NCI-H526 (cell line): ENCODE results near the gene GALT.
A peak's percentile ranks its signal among the peaks of the same experiment; 100 is the strongest.

Source experiments
- DNase-seq, 2 experiments: peaks; one replicate each; lab custom pipeline; 2025; lab: John Stamatoyannopoulos, UW

Gene GALT

GRCh38 chr9:34651876-34652601 is 5.6 kb downstream of the GALT start, which contains the start of gene IL11RA:
Gene IL11RA, plus strand, starts transcription at chr9:34652185. Its CDS starts 3,033 bp downstream, at chr9:34655218.
- peak in 1 of 2 experiments; percentile 69 for DNase-seq

DNA sequence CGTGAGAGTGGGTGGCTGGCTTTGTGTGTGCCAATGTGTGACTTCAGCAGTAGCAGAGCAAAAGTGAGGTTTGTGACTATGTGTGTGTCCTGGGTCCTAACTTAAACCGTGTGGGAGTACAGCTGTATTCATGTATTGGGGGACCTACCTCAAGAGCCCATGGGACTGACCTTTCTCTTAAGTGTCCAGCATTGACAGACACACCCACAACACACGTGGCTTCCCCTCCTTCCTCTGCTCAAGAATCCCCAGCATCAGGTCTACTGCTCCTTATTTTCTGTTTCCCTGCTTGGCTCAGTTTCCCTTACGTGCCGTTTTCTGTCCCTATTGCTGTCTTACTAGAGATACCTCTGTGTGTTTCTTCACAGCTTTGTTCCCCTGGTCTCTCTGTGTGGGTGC is 6.1 kb downstream of the GALT start:
- no peak for DNase-seq

- DNase-seq, result no peak
Measured at GRCh38 chr9:34653151-34654072, 6.9 kb downstream of the GALT start.

DNA sequence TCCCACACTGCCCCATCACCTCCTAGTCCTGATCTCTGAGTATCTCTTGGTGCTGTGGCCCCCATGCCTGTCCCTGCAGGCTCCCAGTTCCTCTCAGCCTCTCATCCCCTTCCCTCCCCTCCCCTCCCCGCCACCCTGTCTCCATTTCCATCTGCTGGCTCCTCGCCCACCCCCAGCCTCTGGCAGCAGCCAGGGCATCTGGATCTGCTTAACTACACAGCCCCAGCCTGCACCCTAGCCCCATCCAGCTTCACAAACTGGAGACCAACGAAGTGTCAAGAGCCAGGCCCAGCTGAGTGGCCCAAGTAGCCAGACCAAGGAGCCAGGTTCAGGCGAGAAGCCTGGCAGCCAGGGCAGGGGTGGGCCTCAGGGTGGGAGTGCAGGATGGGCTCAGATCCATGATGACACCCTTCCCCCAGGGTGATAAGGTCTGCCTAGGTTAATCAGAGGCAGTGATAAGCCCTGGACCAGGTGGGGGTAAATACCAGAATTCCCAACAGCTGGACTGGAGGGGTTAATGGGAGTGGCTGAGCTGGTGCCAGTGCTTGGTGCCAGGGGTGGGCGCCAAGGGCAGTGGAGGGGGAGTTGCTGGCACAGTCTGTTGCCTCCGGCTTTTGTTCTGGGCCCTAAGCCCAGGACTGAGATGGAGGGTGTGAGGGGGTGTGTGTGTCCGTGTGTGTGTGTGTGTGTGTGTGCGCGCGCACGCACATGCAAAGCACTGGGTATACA is 8.0 kb downstream of the GALT start:
- peak in 1 of 2 experiments; percentile 25 for DNase-seq

DNA sequence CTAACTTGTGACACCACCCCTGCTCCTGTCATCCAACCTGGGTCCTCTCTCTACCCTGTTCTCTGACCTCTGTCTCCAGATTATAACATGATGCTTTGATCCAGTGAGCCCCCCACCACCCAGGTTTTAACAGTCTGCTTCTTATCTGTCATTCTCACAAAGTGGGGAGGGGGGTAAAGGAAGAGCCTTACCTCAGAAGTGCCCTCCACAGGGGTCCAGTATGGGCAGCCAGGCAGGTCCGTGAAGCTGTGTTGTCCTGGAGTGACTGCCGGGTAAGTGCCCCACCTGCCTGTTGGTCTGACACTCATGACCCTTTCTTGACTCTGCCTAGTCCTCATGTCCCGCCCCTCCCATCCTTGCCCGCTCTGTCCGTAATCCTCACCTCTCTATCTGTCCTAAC is 8.9 kb downstream of the GALT start:
- no peak for DNase-seq

DNA sequence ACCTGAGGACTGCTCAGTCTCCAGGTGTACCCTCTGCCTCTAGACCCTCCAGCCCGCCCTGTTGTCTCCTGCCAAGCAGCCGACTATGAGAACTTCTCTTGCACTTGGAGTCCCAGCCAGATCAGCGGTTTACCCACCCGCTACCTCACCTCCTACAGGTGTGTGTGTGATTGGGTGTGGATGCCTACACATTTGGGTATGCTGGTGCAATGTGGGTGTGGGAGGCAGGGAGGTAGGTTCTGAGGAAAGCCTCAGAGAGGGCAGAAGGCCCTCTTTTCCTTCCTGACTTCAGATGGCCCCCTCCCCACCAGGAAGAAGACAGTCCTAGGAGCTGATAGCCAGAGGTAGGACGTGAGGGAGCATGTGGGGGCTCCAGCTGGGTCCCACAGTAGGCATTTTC is 10.5 kb downstream of the GALT start:
- DNase-seq, result no peak

GRCh38 chr9:34658461-34658860 is 12.0 kb downstream of the GALT start:
- no peak for DNase-seq

- no peak for DNase-seq
Measured at GRCh38 chr9:34659592-34660253, 13.2 kb downstream of the GALT start.

DNA sequence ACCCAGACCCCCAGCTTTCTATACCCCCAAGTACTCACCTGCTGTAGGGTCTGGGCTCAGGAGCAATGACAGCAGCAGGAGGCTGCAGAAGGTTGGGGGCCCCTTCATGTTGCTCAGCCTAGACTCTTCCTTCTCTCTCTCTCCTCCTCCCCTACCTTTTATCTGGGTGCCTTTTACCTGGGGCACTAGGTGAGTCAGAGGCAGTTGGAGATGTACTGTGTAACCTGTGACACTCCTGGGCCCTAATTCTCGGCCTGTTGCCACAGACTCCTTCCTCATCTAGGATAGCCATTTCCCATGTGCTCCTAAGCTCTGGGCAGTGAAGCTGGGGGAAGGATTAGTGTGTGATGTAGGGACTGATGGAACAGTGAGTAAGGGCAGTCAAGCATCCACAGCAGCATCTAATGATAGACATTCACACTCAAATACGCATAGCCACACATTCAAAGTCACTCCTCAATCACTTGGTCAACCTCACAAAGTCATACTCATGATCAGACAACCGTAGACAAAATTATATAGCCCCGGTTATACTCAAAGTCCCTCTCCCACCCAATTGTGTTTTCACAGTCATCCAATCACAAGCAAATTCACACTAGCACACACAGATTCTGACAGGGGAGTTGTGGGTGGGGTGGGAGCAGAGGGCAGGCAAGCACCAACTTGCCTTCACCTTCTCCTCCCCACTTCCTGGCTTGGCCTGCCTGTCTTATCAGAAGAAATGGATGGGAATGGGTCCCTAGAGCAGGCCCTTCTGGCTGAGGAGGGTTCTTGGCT is 16.2 kb downstream of the GALT start, which contains the start of gene CCL27:
Gene CCL27 (minus strand): TSS at position 132 of the 777 bp plus-strand sequence. CDS start 24 bp downstream, at position 108.
- DNase-seq, result no peak

- no peak for DNase-seq
Measured at GRCh38 chr9:34663303-34663605, 16.8 kb downstream of the GALT start.

GRCh38 chr9:34664281-34665066 is 18.0 kb downstream of the GALT start:
- peak; percentile 56 to 82 for DNase-seq

GRCh38 chr9:34665067-34665380 is 18.5 kb downstream of the GALT start:
- DNase-seq, result no peak

- peak; percentile 76 to 96 for DNase-seq
Measured at GRCh38 chr9:34665381-34666250, 19.1 kb downstream of the GALT start.

DNA sequence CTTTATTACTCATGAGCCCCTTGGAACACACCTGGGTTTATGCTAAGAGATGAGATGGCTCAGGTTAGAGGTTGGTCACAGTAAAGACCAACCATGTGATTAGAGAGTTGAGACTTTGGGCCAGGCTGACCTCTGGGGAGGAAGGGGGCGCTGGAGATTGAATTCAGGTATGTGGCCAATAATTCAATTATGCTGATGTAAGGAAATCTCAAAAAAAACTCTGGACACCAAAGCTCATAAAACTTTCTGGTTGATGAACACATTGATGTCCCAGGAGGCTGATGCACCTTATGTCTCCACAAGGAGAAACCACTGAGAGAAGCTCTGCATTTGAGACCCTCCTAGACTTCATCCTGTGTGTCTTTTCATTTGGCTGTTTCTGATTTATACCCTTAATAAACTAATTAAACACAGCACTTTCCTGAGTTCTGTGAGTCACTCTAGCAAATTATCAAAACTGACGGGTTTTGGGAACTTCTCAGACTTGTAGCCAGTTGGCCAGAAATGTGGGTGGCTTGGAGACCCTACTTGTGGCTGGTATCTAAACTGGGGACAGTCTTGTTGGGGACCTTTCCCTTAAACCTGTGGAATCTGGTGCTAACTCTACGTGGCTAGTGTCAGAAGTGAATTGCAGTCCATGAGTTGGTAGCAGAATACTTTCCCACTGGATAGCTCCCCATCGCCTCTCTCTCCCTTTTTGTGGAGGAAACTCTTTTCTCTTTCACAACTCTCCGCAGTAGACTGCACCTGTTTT is 23.5 kb downstream of the GALT start:
- DNase-seq, result no peak

GRCh38 chr9:34671307-34671706 is 24.8 kb downstream of the GALT start:
- DNase-seq, result no peak

DNA sequence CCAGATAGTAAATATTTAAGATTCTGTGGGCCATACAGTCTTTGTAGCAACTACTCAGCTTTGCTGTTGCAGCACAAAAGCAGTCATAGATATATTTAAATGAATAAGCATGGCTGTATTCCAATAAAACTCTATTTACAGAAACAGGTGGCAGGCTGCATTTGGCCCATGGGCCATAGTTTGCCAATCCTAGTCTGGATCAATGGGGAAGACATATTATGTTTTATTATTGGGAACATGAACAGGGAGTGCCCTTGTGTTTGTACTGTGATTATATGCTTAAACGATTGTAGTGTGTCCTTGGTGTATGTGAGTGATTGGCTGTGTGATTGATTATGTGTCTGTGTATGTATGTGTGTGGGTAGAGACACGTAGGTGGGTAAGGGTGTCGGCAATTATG is 28.0 kb downstream of the GALT start:
- no peak for DNase-seq

GRCh38 chr9:34675048-34675714 is 28.7 kb downstream of the GALT start:
- DNase-seq, result peak; percentile 60 to 91

DNA sequence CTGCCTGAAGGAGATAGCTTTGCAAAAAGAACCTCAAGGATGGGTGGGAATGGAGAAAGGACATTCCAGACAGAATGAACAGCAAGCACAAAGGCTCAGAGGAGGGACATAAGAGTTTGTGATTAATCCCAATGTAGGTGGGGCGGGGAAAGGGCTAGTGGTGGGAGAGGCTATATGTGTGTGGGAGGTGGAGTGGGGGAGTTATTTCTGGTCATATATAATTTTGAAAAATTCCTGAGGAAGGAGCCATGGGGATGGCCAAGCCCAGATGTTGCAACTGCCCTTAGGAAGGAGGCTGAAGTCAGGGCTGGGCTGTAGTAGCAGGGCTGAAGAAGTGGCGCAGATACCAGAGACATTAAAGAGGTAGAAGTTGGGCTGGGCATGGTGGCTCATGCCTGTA is 29.4 kb downstream of the GALT start:
- no peak for DNase-seq
